Trophoblast cell (in vitro differentiated cells and primary cell): ENCODE data around the gene HAUS8.

Source experiments
- DNase-seq, 2 donors: peaks; one replicate each; pipeline ENCODE4 v3.0.0-alpha.2; 2016
- H2AFZ ChIP-seq: 2 replicates; pipeline ENCODE4 v1.6.1; 2013; ENCODE audit warnings: low read length, moderate library complexity, mild to moderate bottlenecking; ENCODE audit not compliant: insufficient read depth, poor library complexity
- H2AK5ac ChIP-seq: 2 replicates; pipeline ENCODE4 v1.6.1; 2013; ENCODE audit warnings: mild to moderate bottlenecking, low read length
- H2BK120ac ChIP-seq: 2 replicates; pipeline ENCODE4 v1.6.1; 2013; ENCODE audit warnings: low read length, mild to moderate bottlenecking, moderate library complexity; ENCODE audit not compliant: insufficient read depth, poor library complexity
- H2BK12ac ChIP-seq: 2 replicates; pipeline ENCODE4 v1.6.1; 2013; ENCODE audit warnings: mild to moderate bottlenecking, low read length, moderate library complexity
- H2BK5ac ChIP-seq: 2 replicates; pipeline ENCODE4 v1.6.1; 2013; ENCODE audit warnings: low read length, low read depth, moderate library complexity, mild to moderate bottlenecking; ENCODE audit not compliant: poor library complexity
- H3K14ac ChIP-seq: 2 replicates; pipeline ENCODE4 v1.6.1; 2013; ENCODE audit warnings: mild to moderate bottlenecking, low read length
- H3K18ac ChIP-seq: 2 replicates; pipeline ENCODE4 v1.6.1; 2013; ENCODE audit warnings: mild to moderate bottlenecking, low read length
- H3K23ac ChIP-seq: 2 replicates; pipeline ENCODE4 v1.6.1; 2013; ENCODE audit warnings: low read length
- H3K27ac ChIP-seq: 2 replicates; pipeline ENCODE4 v1.5.1; 2013; ENCODE audit warnings: low read depth, mild to moderate bottlenecking, inconsistent platforms, low read length, moderate library complexity
- H3K27me3 ChIP-seq: 2 replicates; pipeline ENCODE4 v1.6.1; 2013; ENCODE audit warnings: inconsistent platforms, mild to moderate bottlenecking, low read length, moderate library complexity; ENCODE audit not compliant: insufficient read depth
- H3K36me3 ChIP-seq, 2 experiments: 1 replicate in 1 of 2; 2 replicates in 1 of 2; pipeline ENCODE4 v1.6.1; 2013; ENCODE audit warnings: low read length in 2 of 2, mild to moderate bottlenecking in 2 of 2, moderate library complexity in 1 of 2; ENCODE audit not compliant: insufficient read depth in 2 of 2, control insufficient read depth in 1 of 2
- H3K4ac ChIP-seq: 2 replicates; pipeline ENCODE4 v1.6.1; 2013; ENCODE audit warnings: low read depth, mild to moderate bottlenecking, low read length, moderate library complexity
- H3K4me1 ChIP-seq, 2 experiments: 1 replicate in 1 of 2; 2 replicates in 1 of 2; pipeline ENCODE4 v1.6.1; 2013; ENCODE audit warnings: low read length in 2 of 2, mild to moderate bottlenecking in 2 of 2, moderate library complexity in 1 of 2; ENCODE audit not compliant: insufficient read depth in 2 of 2, control insufficient read depth in 1 of 2
- H3K4me2 ChIP-seq: 2 replicates; pipeline ENCODE4 v1.6.1; 2013; ENCODE audit warnings: inconsistent platforms, mild to moderate bottlenecking, low read length, moderate library complexity
- H3K4me3 ChIP-seq: 2 replicates; pipeline ENCODE4 v1.5.1; 2013; ENCODE audit warnings: mild to moderate bottlenecking, low read depth, low read length, inconsistent platforms
- H3K79me1 ChIP-seq: one replicate; pipeline ENCODE4 v1.6.1; 2013; ENCODE audit warnings: low read length
- H3K79me2 ChIP-seq: 2 replicates; pipeline ENCODE4 v1.6.1; 2013; ENCODE audit warnings: low read length, mild to moderate bottlenecking; ENCODE audit not compliant: control insufficient read depth, insufficient read depth, poor library complexity
- H3K9ac ChIP-seq: 2 replicates; pipeline ENCODE4 v1.6.1; 2013; ENCODE audit warnings: mild to moderate bottlenecking, low read length
- H3K9me3 ChIP-seq: 2 replicates; pipeline ENCODE4 v1.6.1; 2013; ENCODE audit warnings: low read depth, mild to moderate bottlenecking, control low read depth, inconsistent platforms, low read length; ENCODE audit not compliant: insufficient read depth
- H4K12ac ChIP-seq: 2 replicates; pipeline ENCODE4 v1.6.1; 2013; ENCODE audit warnings: low read depth, mild to moderate bottlenecking, low read length, moderate library complexity
- H4K8ac ChIP-seq: 2 replicates; pipeline ENCODE4 v1.6.1; 2013; ENCODE audit warnings: low read depth, mild to moderate bottlenecking, low read length, moderate library complexity
- H4K91ac ChIP-seq: one replicate; pipeline ENCODE4 v1.6.1; 2013; ENCODE audit warnings: low read depth, mild to moderate bottlenecking, low read length, moderate library complexity
- WGBS: extraction: QIAGEN DNeasy Blood & Tissue Kit; methylation state at CpG from one replicate; pipeline ENCODE4 v1.1.7; 2013; ENCODE audit warnings: missing lambda C conversion rate; ENCODE audit not compliant: insufficient read length, insufficient coverage; ENCODE audit errors: extremely low coverage; 5-methylcytosine and 5-hydroxymethylcytosine counted together

HAUS8 gene

GRCh38 chr19:17049711-17050280 is 25.5 kb downstream of the HAUS8 start:
- H3K4ac ChIP-seq = no peak overlapping the region
- no peak overlapping the region for H2BK12ac ChIP-seq
- no peak overlapping the region for H2AFZ ChIP-seq
- no peaks in the 10 kb centered on the region for H3K79me1 ChIP-seq
- H2BK120ac ChIP-seq = no peak overlapping the region
- no peaks in the 10 kb centered on the region for H3K79me2 ChIP-seq
- DNase-seq = peak in 1 of 2 donors; percentile 26
- no peaks in the 10 kb centered on the region for H3K27me3 ChIP-seq
- H3K14ac ChIP-seq = no peak overlapping the region
- no peak overlapping the region for H2AK5ac ChIP-seq
- H3K23ac ChIP-seq = no peak overlapping the region
- WGBS = no CpG with 5 or more reads among the region's 18 CpGs
- no peak overlapping the region for H3K18ac ChIP-seq
- peaks cover 34 to 39% of the 10 kb centered on the region in 2 experiments for H3K36me3 ChIP-seq
- no peak overlapping the region for H3K4me2 ChIP-seq
- H3K4me3 ChIP-seq = no peak overlapping the region
- H4K8ac ChIP-seq = no peak overlapping the region
- no peak overlapping the region for H3K27ac ChIP-seq
- H2BK5ac ChIP-seq = no peak overlapping the region
- H3K4me1 ChIP-seq = no peaks in the 10 kb centered on the region
- H3K9ac ChIP-seq = no peak overlapping the region
- no peak overlapping the region for H4K91ac ChIP-seq
- H3K9me3 ChIP-seq = no peaks in the 10 kb centered on the region
- H4K12ac ChIP-seq = no peak overlapping the region

- DNase-seq = no peak
- no peak overlapping the region for H3K18ac ChIP-seq
- no CpG with 5 or more reads among the region's 16 CpGs for WGBS
- H4K8ac ChIP-seq = no peak overlapping the region
- no peak overlapping the region for H2AFZ ChIP-seq
- H3K23ac ChIP-seq = no peak overlapping the region
- H3K79me2 ChIP-seq = no peaks in the 10 kb centered on the region
- H3K4me3 ChIP-seq = no peak overlapping the region
- no peak overlapping the region for H4K91ac ChIP-seq
- H3K14ac ChIP-seq = no peak overlapping the region
- H4K12ac ChIP-seq = no peak overlapping the region
- no peak overlapping the region for H2AK5ac ChIP-seq
- H3K27me3 ChIP-seq = no peaks in the 10 kb centered on the region
- no peak overlapping the region for H2BK5ac ChIP-seq
- H3K9ac ChIP-seq = no peak overlapping the region
- H2BK120ac ChIP-seq = no peak overlapping the region
- H3K4me1 ChIP-seq = no peaks in the 10 kb centered on the region
- peaks cover 30 to 36% of the 10 kb centered on the region in 2 experiments for H3K36me3 ChIP-seq
- H3K4ac ChIP-seq = no peak overlapping the region
- no peak overlapping the region for H3K27ac ChIP-seq
- no peak overlapping the region for H3K4me2 ChIP-seq
- no peaks in the 10 kb centered on the region for H3K9me3 ChIP-seq
- H3K79me1 ChIP-seq = no peaks in the 10 kb centered on the region
- H2BK12ac ChIP-seq = no peak overlapping the region
Measured at GRCh38 chr19:17048885-17049453, 26.3 kb downstream of the HAUS8 start.

DNA sequence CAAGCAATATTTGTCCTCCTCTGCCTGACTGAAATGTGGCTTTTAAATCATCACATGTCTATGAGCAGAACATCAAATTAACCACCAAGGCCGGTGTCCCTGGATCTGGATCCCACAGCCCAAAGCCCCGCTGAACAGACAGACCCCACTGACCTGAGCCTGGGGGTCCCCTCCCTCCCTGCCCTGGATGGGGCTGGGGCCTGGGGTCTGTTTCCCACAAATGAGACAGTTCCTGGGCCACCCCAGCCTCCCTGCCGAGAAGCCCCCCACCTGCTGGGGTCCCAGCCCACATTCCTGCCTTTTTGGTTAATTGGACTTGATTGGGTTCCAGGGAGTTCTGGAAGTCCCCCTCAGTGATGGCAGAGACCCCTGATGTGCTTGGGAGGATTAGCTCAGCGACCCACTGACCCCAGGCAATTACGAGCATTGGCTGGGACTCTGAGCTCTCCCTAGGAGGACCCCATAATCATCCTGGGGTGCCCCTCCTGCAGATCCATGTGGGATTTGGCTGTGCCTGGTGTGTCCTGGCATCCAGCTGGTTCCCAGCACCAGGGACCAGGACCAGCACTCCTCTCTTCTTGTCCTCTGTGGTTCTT is 29.2 kb downstream of the HAUS8 start:
- Histone ChIP-seq H4K91ac (no peak overlapping the region), H3K18ac (no peak overlapping the region), H3K79me2 (no peaks in the 10 kb centered on the region), H3K14ac (no peak overlapping the region), H4K8ac (no peak overlapping the region), H3K4me1 (no peaks in the 10 kb centered on the region), H2BK120ac (no peak overlapping the region), H3K23ac (no peak overlapping the region), H3K9ac (no peak overlapping the region), H4K12ac (no peak overlapping the region), H2BK5ac (no peak overlapping the region), H3K36me3 (peaks cover 18 to 19% of the 10 kb centered on the region in 2 experiments), H3K4me3 (no peak overlapping the region), H3K27ac (no peak overlapping the region), H3K27me3 (no peaks in the 10 kb centered on the region), H2BK12ac (no peak overlapping the region), H3K9me3 (no peaks in the 10 kb centered on the region), H2AFZ (no peak overlapping the region), H3K79me1 (no peaks in the 10 kb centered on the region), H3K4me2 (no peak overlapping the region), H2AK5ac (no peak overlapping the region), H3K4ac (no peak overlapping the region)
- WGBS = no CpG with 5 or more reads among the region's 5 CpGs
- no peak for DNase-seq

- Histone ChIP-seq H3K4me1 (no peaks in the 10 kb centered on the region), H3K23ac (no peak overlapping the region), H3K4me2 (no peak overlapping the region), H4K91ac (no peak overlapping the region), H3K4me3 (no peak overlapping the region), H2BK120ac (no peak overlapping the region), H4K8ac (no peak overlapping the region), H2BK5ac (no peak overlapping the region), H3K18ac (no peak overlapping the region), H3K14ac (no peak overlapping the region), H3K4ac (no peak overlapping the region), H2BK12ac (no peak overlapping the region), H3K79me2 (no peaks in the 10 kb centered on the region), H2AK5ac (no peak overlapping the region), H3K27me3 (no peaks in the 10 kb centered on the region), H2AFZ (no peak overlapping the region), H3K36me3 (peaks cover 2 to 3% of the 10 kb centered on the region in 2 experiments), H3K27ac (no peak overlapping the region), H3K9ac (no peak overlapping the region), H4K12ac (no peak overlapping the region), H3K79me1 (no peaks in the 10 kb centered on the region), H3K9me3 (no peaks in the 10 kb centered on the region)
- WGBS = no CpG with 5 or more reads among the region's 7 CpGs
- DNase-seq = no peak
Measured at GRCh38 chr19:17043744-17044143, 31.5 kb downstream of the HAUS8 start.
